SJCRH30 (cell line): ENCODE data around the gene TMEM88. TPM values are rescaled to one million over a fixed set of nuclear protein-coding genes. Genes with fewer than 3 reads are reported as not detected.
"Not testable (repeated sequence)": the region's sequence is repeated elsewhere in the genome, so short reads cannot be mapped to it uniquely, and the experiment has no call there.

ENCODE experiments used
- DNase-seq, 2 experiments: peaks; one replicate each; pipeline ENCODE4 v3.0.0-alpha.2; 2015 to 2020
- H3K27ac ChIP-seq: fragments of 250-450 bp; sonication (Bioruptor Pico); 2 replicates; pipeline ENCODE4 v1.5.1; 2020; ENCODE audit warnings: mild to moderate bottlenecking, moderate library complexity
- H3K27me3 ChIP-seq: fragments of 250-450 bp; sonication (Bioruptor Pico); 2 replicates; pipeline ENCODE4 v1.5.1; 2020; ENCODE audit warnings: mild to moderate bottlenecking, moderate library complexity
- H3K36me3 ChIP-seq: fragments of 250-450 bp; sonication (Bioruptor Pico); 2 replicates; pipeline ENCODE4 v1.5.1; 2020; ENCODE audit warnings: mild to moderate bottlenecking, moderate library complexity
- H3K4me1 ChIP-seq: fragments of 250-450 bp; sonication (Bioruptor Pico); 2 replicates; pipeline ENCODE4 v1.5.1; 2020; ENCODE audit warnings: mild to moderate bottlenecking, moderate library complexity
- H3K4me3 ChIP-seq: fragments of 250-450 bp; sonication (Bioruptor Pico); 2 replicates; pipeline ENCODE4 v1.5.1; 2020; ENCODE audit warnings: mild to moderate bottlenecking, moderate library complexity
- H3K9me3 ChIP-seq: fragments of 250-450 bp; sonication (Bioruptor Pico); replicated peaks from 2 replicates; pipeline ENCODE4 v1.5.1; 2020; ENCODE audit warnings: mild to moderate bottlenecking, moderate library complexity
- total RNA-seq: library from RNA; depleted of rRNA; stranded (reverse); fragments of >200 nt; shearing (Covaris generic); gene quantifications from 2 replicates; pipeline ENCODE4 v1.2.3, GENCODE V29; 2014

Gene TMEM88
- total RNA-seq, 1 experiment from 2014 or later = 0.36 TPM

GRCh38 chr17:7854078-7854777 is 638 bp upstream of the TMEM88 start:
- no peak overlapping the region for H3K27ac ChIP-seq

DNA sequence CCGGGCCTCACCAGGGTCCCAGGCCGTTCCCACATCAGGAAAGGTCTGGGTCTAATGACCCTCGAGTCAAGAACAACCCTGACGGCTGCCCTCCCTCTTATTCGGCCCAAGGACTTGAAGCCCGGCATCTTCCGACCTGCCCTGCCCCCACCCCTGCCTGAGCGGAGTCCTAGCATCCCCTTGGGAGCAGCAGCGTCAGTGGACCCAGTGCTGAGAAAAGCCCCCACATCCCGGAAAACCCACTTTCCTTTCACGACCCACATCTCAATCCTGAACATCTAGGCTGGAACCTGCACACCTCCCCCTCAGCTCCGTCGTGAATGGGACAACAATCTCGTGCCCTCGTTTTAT is 769 bp downstream of the TMEM88 start:
- Histone ChIP-seq H3K4me3 (no peak overlapping the region), H3K27ac (no peak overlapping the region)

More at GRCh38 chr17:7854078-7854777, 638 bp upstream of the TMEM88 start:
- no peaks in the 10 kb centered on the region for H3K9me3 ChIP-seq
- H3K36me3 ChIP-seq = peaks cover 19% of the 10 kb centered on the region
- no peak overlapping the region for H3K4me3 ChIP-seq
- no peaks in the 10 kb centered on the region for H3K27me3 ChIP-seq
- no peak for DNase-seq
- H3K4me1 ChIP-seq = 0 out of 2 replicates have a peak, but pooled peaks cover 2% of the 10 kb centered on the region

GRCh38 chr17:7856011-7856810 is 1.3 kb downstream of the TMEM88 start:
- DNase-seq = peak in 1 of 2 experiments; percentile 32
- peak overlapping the region; percentile 71 for H3K4me3 ChIP-seq
- H3K27ac ChIP-seq = peak overlapping the region; percentile 94
- H3K4me1 ChIP-seq = 0 out of 2 replicates have a peak, but pooled peaks cover 2% of the 10 kb centered on the region
- no peaks in the 10 kb centered on the region for H3K9me3 ChIP-seq
- H3K36me3 ChIP-seq = peaks cover 8% of the 10 kb centered on the region
- H3K27me3 ChIP-seq = no peaks in the 10 kb centered on the region

More for the DNA sequence above, 769 bp downstream of the TMEM88 start:
- 0 out of 2 replicates have a peak, but pooled peaks cover 2% of the 10 kb centered on the region for H3K4me1 ChIP-seq
- peaks cover 14% of the 10 kb centered on the region for H3K36me3 ChIP-seq
- H3K9me3 ChIP-seq = no peaks in the 10 kb centered on the region
- no peaks in the 10 kb centered on the region for H3K27me3 ChIP-seq
- no peak for DNase-seq

DNA sequence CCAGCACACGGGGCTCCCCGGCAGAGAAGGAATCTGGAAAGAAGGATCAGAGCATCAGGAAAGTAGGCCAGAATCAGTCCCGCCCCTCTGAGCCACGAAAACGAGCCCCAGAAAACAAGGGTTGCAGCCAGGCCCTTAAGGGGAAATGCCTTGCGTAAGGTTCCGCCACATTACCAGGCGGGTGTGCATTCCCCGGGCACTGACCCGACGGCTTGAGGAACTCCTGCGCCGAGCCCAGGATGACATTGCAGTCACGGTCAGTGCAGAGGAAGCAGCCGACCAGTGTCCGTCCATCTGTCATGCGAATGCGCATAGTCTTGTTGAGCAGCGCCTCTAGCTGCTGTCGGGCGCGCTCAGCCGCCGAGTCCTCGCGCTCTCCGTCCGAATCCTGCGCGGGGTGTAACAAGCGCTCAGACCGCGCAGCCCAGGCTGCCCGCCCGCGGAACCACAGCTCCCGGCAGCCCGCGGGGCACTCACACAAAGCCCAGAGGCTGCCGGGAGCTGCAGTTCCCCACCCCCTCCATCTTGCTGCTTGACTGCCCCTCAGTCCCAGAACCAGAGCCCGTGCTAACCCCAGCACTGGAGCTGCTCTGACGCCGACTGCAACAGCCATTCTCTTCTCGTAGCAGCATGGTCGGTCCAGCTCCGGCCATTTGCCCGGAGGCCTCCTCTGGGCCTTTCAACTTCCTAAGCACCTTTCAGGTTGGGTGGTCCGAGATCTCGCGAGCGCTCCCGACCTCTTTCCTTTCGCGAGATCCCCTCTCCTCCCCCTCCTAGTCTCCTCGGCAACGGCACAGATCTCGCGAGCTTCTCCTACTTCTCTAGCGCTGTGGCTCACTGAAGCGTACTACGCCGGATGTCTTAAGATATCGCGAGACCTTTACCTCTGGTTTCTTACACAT is 2.2 kb downstream of the TMEM88 start, which contains the start of gene NAA38:
TSS of gene NAA38 (minus strand) at position 749 of the 902 bp plus-strand sequence. CDS start at position 653, 96 bp downstream.
- peak within 1 kb of the TSS; percentile 94 for H3K27ac ChIP-seq
- 0 out of 2 replicates have a peak, but pooled peaks cover 2% of the 10 kb centered on the region for H3K4me1 ChIP-seq
- peak within 1 kb of the TSS; percentile 71 for H3K4me3 ChIP-seq
- no peaks in the 10 kb centered on the region for H3K9me3 ChIP-seq
- no peaks in the 10 kb centered on the region for H3K27me3 ChIP-seq
- peaks cover 2% of the 10 kb centered on the region; the same call in 1 of the 2 replicates for H3K36me3 ChIP-seq
- DNase-seq = peak; percentile 96 to 97

- Histone ChIP-seq H3K36me3 (peaks cover 3% of the 10 kb centered on the region; the same call in 1 of the 2 replicates), H3K9me3 (no peaks in the 10 kb centered on the region), H3K4me1 (0 out of 2 replicates have a peak, but pooled peaks cover 3% of the 10 kb centered on the region), H3K4me3 (peak within 1 kb of the TSS; percentile 71), H3K27ac (peak within 1 kb of the TSS; percentile 94), H3K27me3 (no peaks in the 10 kb centered on the region)
- DNase-seq = peak; percentile 86 to 89
Observed at GRCh38 chr17:7857713-7858521, 3.1 kb downstream of the TMEM88 start, which contains the start of gene CYB5D1. Gene CYB5D1 (plus strand): TSS chr17:7858003. CDS start chr17:7858135, 132 bp downstream.

- Histone ChIP-seq H3K4me1 (0 out of 2 replicates have a peak, but pooled peaks cover 5% of the 10 kb centered on the region), H3K27me3 (no peaks in the 10 kb centered on the region), H3K27ac (no peak overlapping the region), H3K9me3 (no peaks in the 10 kb centered on the region), H3K36me3 (peaks cover 7% of the 10 kb centered on the region; the same call in 1 of the 2 replicates), H3K4me3 (no peak overlapping the region)
- DNase-seq = no peak
Observed at GRCh38 chr17:7858522-7858810, 3.6 kb downstream of the TMEM88 start.

DNA sequence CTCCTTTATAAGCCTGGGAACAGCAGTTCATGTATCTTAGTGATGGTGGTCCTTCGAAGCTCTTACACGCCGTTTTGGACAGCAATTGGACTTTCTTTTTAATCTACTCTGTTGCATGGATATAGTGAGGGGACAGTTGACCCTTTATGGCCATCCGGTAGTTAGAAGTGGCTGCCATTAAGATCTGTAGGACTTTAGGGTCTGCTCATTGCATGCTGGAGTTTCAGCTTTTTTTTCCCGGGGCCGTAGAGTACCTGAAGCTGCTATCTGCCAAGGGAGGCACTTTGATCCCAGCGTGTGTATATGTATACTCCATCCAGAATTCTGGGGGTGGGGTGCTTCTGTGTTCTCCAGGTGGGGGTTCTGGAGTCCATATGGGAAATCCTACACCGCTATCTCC is 4.2 kb downstream of the TMEM88 start:
- H3K27me3 ChIP-seq = no peaks in the 10 kb centered on the region
- no peaks in the 10 kb centered on the region for H3K9me3 ChIP-seq
- peaks cover 7% of the 10 kb centered on the region; the same call in 1 of the 2 replicates for H3K36me3 ChIP-seq
- H3K4me3 ChIP-seq = no peak overlapping the region
- H3K27ac ChIP-seq = no peak overlapping the region
- DNase-seq = no peak
- H3K4me1 ChIP-seq = 0 out of 2 replicates have a peak, but pooled peaks cover 5% of the 10 kb centered on the region

DNA sequence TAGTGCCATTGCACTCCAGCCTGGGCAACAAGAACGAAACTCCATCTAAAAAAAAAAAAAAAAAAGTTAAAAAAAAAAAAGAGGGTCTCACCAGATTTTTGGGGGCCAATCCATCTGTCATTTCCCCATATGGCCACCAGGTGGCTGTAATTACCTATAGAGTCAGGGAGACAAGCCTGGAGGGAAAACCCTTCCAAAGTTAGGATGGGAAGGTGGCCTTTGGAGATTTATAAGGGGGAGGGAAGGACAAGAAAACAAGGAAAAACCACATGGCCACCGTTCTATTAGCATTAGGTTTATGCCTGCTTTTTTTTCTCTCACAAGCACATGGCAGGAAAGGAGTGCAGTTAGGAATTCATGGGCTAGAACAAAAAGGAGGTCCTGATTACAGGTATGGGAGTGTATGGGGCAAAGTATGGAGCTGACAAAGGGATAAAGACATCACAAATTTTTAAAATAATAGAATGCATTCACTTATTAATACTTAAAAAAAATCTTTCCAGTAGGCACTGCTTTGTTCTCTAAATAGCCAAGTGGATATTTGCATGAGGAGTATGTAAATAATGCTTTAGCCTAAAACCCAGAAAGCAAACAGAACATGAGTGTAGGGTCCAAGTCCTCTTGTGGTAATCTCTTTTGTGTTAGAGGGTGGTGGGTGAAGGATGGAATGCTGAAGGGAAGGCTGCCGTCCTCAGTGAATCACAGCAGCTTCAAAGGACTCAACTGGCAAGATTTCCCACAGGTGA is 8.0 kb downstream of the TMEM88 start:
- Histone ChIP-seq H3K36me3 (peaks cover 15% of the 10 kb centered on the region), H3K4me1 (0 out of 2 replicates have a peak, but pooled peaks cover 3% of the 10 kb centered on the region), H3K27ac (no peak overlapping the region), H3K27me3 (no peaks in the 10 kb centered on the region), H3K9me3 (no peaks in the 10 kb centered on the region), H3K4me3 (no peak overlapping the region)
- DNase-seq = peak; percentile 61 to 74

- H3K9me3 ChIP-seq, H3K27ac ChIP-seq, H3K4me3 ChIP-seq, DNase-seq, H3K4me1 ChIP-seq, H3K27me3 ChIP-seq: not testable (repeated sequence)
- peaks cover 16% of the 10 kb centered on the region for H3K36me3 ChIP-seq
Observed at GRCh38 chr17:7864384-7864783, 9.5 kb downstream of the TMEM88 start.

DNA sequence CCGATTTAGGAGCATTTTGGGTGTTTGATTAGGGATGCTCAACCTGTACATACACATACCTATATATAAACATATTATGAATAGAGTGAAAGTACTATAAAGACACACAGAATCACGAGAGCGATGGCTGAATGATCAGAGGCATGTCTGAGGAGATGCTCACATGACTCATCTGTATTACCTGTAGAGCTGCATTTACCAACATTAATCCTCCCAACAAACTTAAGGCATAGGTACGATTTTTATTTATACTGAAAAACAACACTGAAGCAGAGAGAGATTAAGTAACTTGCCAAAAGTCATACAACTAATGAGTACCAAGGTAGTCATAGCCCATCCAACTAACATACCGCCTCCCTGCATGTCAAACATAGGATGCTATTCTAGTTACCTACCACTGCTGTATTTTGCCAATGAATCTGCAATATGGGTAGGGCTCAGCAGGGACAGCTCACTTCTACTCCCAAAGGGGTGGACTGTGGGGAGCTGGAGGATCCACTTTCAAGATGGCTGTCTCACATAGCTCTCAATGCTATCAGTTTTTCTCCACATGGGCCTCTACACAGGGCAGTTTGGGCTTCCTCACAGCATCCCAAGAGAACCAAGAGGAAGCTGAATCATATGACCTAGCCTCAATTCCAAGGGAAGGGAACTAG is 10.3 kb downstream of the TMEM88 start:
- DNase-seq = no peak
- Histone ChIP-seq H3K4me3 (no peak overlapping the region), H3K27me3 (no peaks in the 10 kb centered on the region), H3K36me3 (peaks cover 18% of the 10 kb centered on the region), H3K27ac (no peak overlapping the region), H3K9me3 (no peaks in the 10 kb centered on the region), H3K4me1 (0 out of 2 replicates have a peak, but pooled peaks cover 3% of the 10 kb centered on the region)

GRCh38 chr17:7867881-7868329 is 13.0 kb downstream of the TMEM88 start:
- Histone ChIP-seq H3K4me3 (no peak overlapping the region), H3K9me3 (no peaks in the 10 kb centered on the region), H3K4me1 (0 out of 2 replicates have a peak, but pooled peaks cover 2% of the 10 kb centered on the region), H3K36me3 (peaks cover 21% of the 10 kb centered on the region), H3K27ac (no peak overlapping the region), H3K27me3 (no peaks in the 10 kb centered on the region)
- DNase-seq = no peak

GRCh38 chr17:7873051-7873450 is 18.2 kb downstream of the TMEM88 start:
- Histone ChIP-seq H3K27ac (no peak overlapping the region), H3K4me3 (no peak overlapping the region), H3K9me3 (no peaks in the 10 kb centered on the region), H3K27me3 (no peaks in the 10 kb centered on the region), H3K4me1 (no peaks in the 10 kb centered on the region), H3K36me3 (peaks cover 18% of the 10 kb centered on the region)
- no peak for DNase-seq
